ENCODE data around the gene COG3.

COG3 gene

GRCh38 chr13:45432737-45433380, 31.9 kb upstream of the COG3 start:
- FAIRE-seq (no peak), DNase-seq (ENCODE audit: insufficient read length, low spot score) (no peak)
- TF ChIP-seq POLR2AphosphoS5 (IDR thresholded peaks at IDR 0.05; ENCODE audit: low read depth, low read length) (no peak), TAF1 (IDR thresholded peaks at IDR 0.05; ENCODE audit: low read depth, low read length) (no peak), PAX5 (IDR thresholded peaks at IDR 0.05; ENCODE audit: insufficient read depth, low read length, severe bottlenecking) (no peak), POU2F2 (IDR thresholded peaks at IDR 0.05; ENCODE audit: low read depth, low read length) (no peak), POLR2A (IDR thresholded peaks at IDR 0.05; ENCODE audit: low read depth, low read length) (no peak), SPI1 (IDR thresholded peaks at IDR 0.05; ENCODE audit: low read depth, low read length) (no peak)

GRCh38 chr13:45433381-45433790, 31.4 kb upstream of the COG3 start:
- TF ChIP-seq TAF1 (IDR thresholded peaks at IDR 0.05; ENCODE audit: low read depth, low read length), result no peak
- TF ChIP-seq SPI1 (IDR thresholded peaks at IDR 0.05; ENCODE audit: low read depth, low read length), result no peak
- TF ChIP-seq POU2F2 (IDR thresholded peaks at IDR 0.05; ENCODE audit: low read depth, low read length), result no peak
- no peak for TF ChIP-seq PAX5 (IDR thresholded peaks at IDR 0.05; ENCODE audit: insufficient read depth, low read length, severe bottlenecking)
- TF ChIP-seq POLR2AphosphoS5 (IDR thresholded peaks at IDR 0.05; ENCODE audit: low read depth, low read length), result no peak
- TF ChIP-seq POLR2A (IDR thresholded peaks at IDR 0.05; ENCODE audit: low read depth, low read length), result no peak
- DNase-seq (ENCODE audit: insufficient read length, low spot score) (no peak), FAIRE-seq (no peak)

GRCh38 chr13:45434556-45435371, 30.0 kb upstream of the COG3 start:
- DNase-seq (ENCODE audit: insufficient read length, low spot score) (no peak), FAIRE-seq (no peak)
- TF ChIP-seq POU2F2 (IDR thresholded peaks at IDR 0.05; ENCODE audit: low read depth, low read length) (no peak), PAX5 (IDR thresholded peaks at IDR 0.05; ENCODE audit: insufficient read depth, low read length, severe bottlenecking) (no peak), POLR2AphosphoS5 (IDR thresholded peaks at IDR 0.05; ENCODE audit: low read depth, low read length) (no peak), SPI1 (IDR thresholded peaks at IDR 0.05; ENCODE audit: low read depth, low read length) (no peak), TAF1 (IDR thresholded peaks at IDR 0.05; ENCODE audit: low read depth, low read length) (no peak), POLR2A (IDR thresholded peaks at IDR 0.05; ENCODE audit: low read depth, low read length) (no peak)

GRCh38 chr13:45436332-45436731, 28.4 kb upstream of the COG3 start:
- TF ChIP-seq PAX5 (IDR thresholded peaks at IDR 0.05; ENCODE audit: insufficient read depth, low read length, severe bottlenecking) (no peak), POU2F2 (IDR thresholded peaks at IDR 0.05; ENCODE audit: low read depth, low read length) (no peak), POLR2AphosphoS5 (IDR thresholded peaks at IDR 0.05; ENCODE audit: low read depth, low read length) (no peak), TAF1 (IDR thresholded peaks at IDR 0.05; ENCODE audit: low read depth, low read length) (no peak), POLR2A (IDR thresholded peaks at IDR 0.05; ENCODE audit: low read depth, low read length) (no peak), SPI1 (IDR thresholded peaks at IDR 0.05; ENCODE audit: low read depth, low read length) (no peak)
- no peak for DNase-seq (ENCODE audit: insufficient read length, low spot score)
- no peak for FAIRE-seq

- FAIRE-seq, result no peak
- no peak for DNase-seq (ENCODE audit: insufficient read length, low spot score)
- TF ChIP-seq POLR2AphosphoS5 (IDR thresholded peaks at IDR 0.05; ENCODE audit: low read depth, low read length) (no peak), TAF1 (IDR thresholded peaks at IDR 0.05; ENCODE audit: low read depth, low read length) (no peak), SPI1 (IDR thresholded peaks at IDR 0.05; ENCODE audit: low read depth, low read length) (no peak), POU2F2 (IDR thresholded peaks at IDR 0.05; ENCODE audit: low read depth, low read length) (no peak), PAX5 (IDR thresholded peaks at IDR 0.05; ENCODE audit: insufficient read depth, low read length, severe bottlenecking) (no peak), POLR2A (IDR thresholded peaks at IDR 0.05; ENCODE audit: low read depth, low read length) (no peak)
Measured at GRCh38 chr13:45436953-45437352, 27.8 kb upstream of the COG3 start.

GRCh38 chr13:45437947-45438346, 26.8 kb upstream of the COG3 start:
- no peak for FAIRE-seq
- TF ChIP-seq POU2F2 (IDR thresholded peaks at IDR 0.05; ENCODE audit: low read depth, low read length) (no peak), POLR2AphosphoS5 (IDR thresholded peaks at IDR 0.05; ENCODE audit: low read depth, low read length) (no peak), TAF1 (IDR thresholded peaks at IDR 0.05; ENCODE audit: low read depth, low read length) (no peak), POLR2A (IDR thresholded peaks at IDR 0.05; ENCODE audit: low read depth, low read length) (no peak), SPI1 (IDR thresholded peaks at IDR 0.05; ENCODE audit: low read depth, low read length) (no peak), PAX5 (IDR thresholded peaks at IDR 0.05; ENCODE audit: insufficient read depth, low read length, severe bottlenecking) (no peak)
- no peak for DNase-seq (ENCODE audit: insufficient read length, low spot score)

GRCh38 chr13:45439008-45439407, 25.7 kb upstream of the COG3 start:
- no peak for TF ChIP-seq POLR2AphosphoS5 (IDR thresholded peaks at IDR 0.05; ENCODE audit: low read depth, low read length)
- TF ChIP-seq TAF1 (IDR thresholded peaks at IDR 0.05; ENCODE audit: low read depth, low read length), result no peak
- TF ChIP-seq PAX5 (IDR thresholded peaks at IDR 0.05; ENCODE audit: insufficient read depth, low read length, severe bottlenecking), result no peak
- no peak for TF ChIP-seq POU2F2 (IDR thresholded peaks at IDR 0.05; ENCODE audit: low read depth, low read length)
- no peak for TF ChIP-seq POLR2A (IDR thresholded peaks at IDR 0.05; ENCODE audit: low read depth, low read length)
- FAIRE-seq (peak; percentile 23), DNase-seq (ENCODE audit: insufficient read length, low spot score) (no peak)

- DNase-seq (ENCODE audit: insufficient read length, low spot score) (no peak), FAIRE-seq (no peak)
- TF ChIP-seq TAF1 (IDR thresholded peaks at IDR 0.05; ENCODE audit: low read depth, low read length) (no peak), POLR2A (IDR thresholded peaks at IDR 0.05; ENCODE audit: low read depth, low read length) (no peak), POLR2AphosphoS5 (IDR thresholded peaks at IDR 0.05; ENCODE audit: low read depth, low read length) (no peak), PAX5 (IDR thresholded peaks at IDR 0.05; ENCODE audit: insufficient read depth, low read length, severe bottlenecking) (no peak), SPI1 (IDR thresholded peaks at IDR 0.05; ENCODE audit: low read depth, low read length) (no peak), POU2F2 (IDR thresholded peaks at IDR 0.05; ENCODE audit: low read depth, low read length) (no peak)
Measured at GRCh38 chr13:45439781-45440462, 24.8 kb upstream of the COG3 start.

GRCh38 chr13:45441633-45442032, 23.1 kb upstream of the COG3 start:
- TF ChIP-seq PAX5 (IDR thresholded peaks at IDR 0.05; ENCODE audit: insufficient read depth, low read length, severe bottlenecking), result no peak
- TF ChIP-seq TAF1 (IDR thresholded peaks at IDR 0.05; ENCODE audit: low read depth, low read length), result no peak
- TF ChIP-seq SPI1 (IDR thresholded peaks at IDR 0.05; ENCODE audit: low read depth, low read length), result no peak
- no peak for TF ChIP-seq POLR2A (IDR thresholded peaks at IDR 0.05; ENCODE audit: low read depth, low read length)
- TF ChIP-seq POU2F2 (IDR thresholded peaks at IDR 0.05; ENCODE audit: low read depth, low read length), result no peak
- DNase-seq (ENCODE audit: insufficient read length, low spot score) (peak; percentile 30), FAIRE-seq (peak; percentile 89)
